HCT116 (cell line): ENCODE data around the gene SPATA33. TPM values are rescaled to one million over a fixed set of nuclear protein-coding genes. Genes with fewer than 3 reads are reported as not detected.
"Not testable (repeated sequence)": the region's sequence is repeated elsewhere in the genome, so short reads cannot be mapped to it uniquely, and the experiment has no call there.

Experiments
- ATAC-seq: fragments of 200-7000 bp; cut with Tn5 transposase; 2 replicates; pipeline ENCODE4 v1.9.1; 2020; ENCODE audit warnings: mild to moderate bottlenecking, moderate library complexity
- BruUV-seq: library from RNA; stranded (reverse); fragments of 400-500 nt; replicated peaks from 2 replicates; lab custom pipeline; 2021; lab: Mats Ljungman, UMichigan
- CTCF ChIA-PET: fragments of 300-600 bp; sonication (Branson Sonifier 250); formaldehyde crosslinking; loops from one replicate; lab custom pipeline; 2021; ENCODE audit warnings: antibody characterized with exemption; lab: Charles Lee
- POLR2A ChIA-PET: fragments of 300-600, 350-600 bp; sonication (Branson Sonifier 250); formaldehyde crosslinking; loops from one replicate; lab custom pipeline; 2021; ENCODE audit warnings: antibody characterized with exemption; lab: Charles Lee
- RAD21 ChIA-PET, 2 experiments: fragments of 300-600 bp; sonication (Branson Sonifier 250); formaldehyde crosslinking; loops; one replicate each; lab custom pipeline; 2023; ENCODE audit warnings: low total read pairs in 2 of 2; ENCODE audit not compliant: uncharacterized antibody in 2 of 2, unreplicated experiment in 2 of 2, low non-redundant PET in 1 of 2; lab: Charles Lee
- DNase-seq: peaks from one replicate; pipeline ENCODE4 v3.0.0-alpha.2; 2010; ENCODE audit warnings: low read depth, low spot score
- H2AFZ ChIP-seq: fragments of 200-600 bp; shearing (Covaris generic), sonication (generic); 2 replicates; pipeline ENCODE4 v1.6.1; 2017; ENCODE audit warnings: low read depth, mixed run types, mixed read lengths, antibody characterized with exemption, low read length; ENCODE audit not compliant: poor library complexity, severe bottlenecking
- H3K27ac ChIP-seq: 2 replicates; pipeline ENCODE4 v1.5.1; 2012; ENCODE audit warnings: low read depth, low read length
- H3K27me3 ChIP-seq: fragments of 200-600 bp; sonication (generic); 2 replicates; pipeline ENCODE4 v1.6.1; 2016; ENCODE audit warnings: mixed run types, low read length, mixed read lengths; ENCODE audit not compliant: insufficient read depth
- H3K36me3 ChIP-seq, 2 experiments: fragments of 200-500 bp in 1 of 2; fragments of 200-600 bp in 1 of 2; sonication (Bioruptor generic) in 1 of 2; sonication (generic) in 1 of 2; 2 replicates each; pipeline versions ENCODE4 v1.5.1 to v1.6.1; 2014 to 2016; ENCODE audit warnings: low read length in 2 of 2, inconsistent platforms in 1 of 2, mixed read lengths in 1 of 2, mixed run types in 1 of 2; ENCODE audit not compliant: insufficient read depth in 2 of 2, control insufficient read depth in 1 of 2
- H3K4me1 ChIP-seq, 2 experiments: fragments of 200-600 bp in 1 of 2; sonication (generic) in 1 of 2; 2 replicates each; pipeline versions ENCODE4 v1.5.1 to v1.6.1; 2012 to 2017; ENCODE audit warnings: low read length in 2 of 2, inconsistent platforms in 1 of 2, mild to moderate bottlenecking in 1 of 2, mixed read lengths in 1 of 2, mixed run types in 1 of 2, moderate library complexity in 1 of 2; ENCODE audit not compliant: insufficient read depth in 2 of 2, control insufficient read depth in 1 of 2
- H3K4me2 ChIP-seq: fragments of 200-600 bp; sonication (generic); 2 replicates; pipeline ENCODE4 v1.6.1; 2017; ENCODE audit warnings: mixed run types, low read length, mixed read lengths
- H3K4me3 ChIP-seq, 2 experiments: fragments of 200-600 bp in 1 of 2; sonication (generic) in 1 of 2; replicated peaks in 1 of 2; 2 replicates each; pipeline ENCODE4 v1.5.1; 2011 to 2016; ENCODE audit warnings: low read length in 2 of 2, control low read depth in 1 of 2, low read depth in 1 of 2, mild to moderate bottlenecking in 1 of 2, mixed read lengths in 1 of 2, mixed run types in 1 of 2
- H3K79me2 ChIP-seq: fragments of 200-600 bp; sonication (generic); 2 replicates; pipeline ENCODE4 v1.6.1; 2017; ENCODE audit warnings: mild to moderate bottlenecking, mixed run types, low read length, moderate library complexity, mixed read lengths; ENCODE audit not compliant: insufficient read depth
- H3K9ac ChIP-seq: fragments of 200-600 bp; sonication (generic); 2 replicates; pipeline ENCODE4 v1.6.1; 2016; ENCODE audit warnings: low read length, mixed read lengths
- H3K9me2 ChIP-seq: fragments of 200-600 bp; sonication (generic), shearing (Covaris generic); 2 replicates; pipeline ENCODE4 v1.6.1; 2017; ENCODE audit warnings: mixed run types, mild to moderate bottlenecking, moderate library complexity; ENCODE audit not compliant: insufficient read depth
- H3K9me3 ChIP-seq, 2 experiments: fragments of 200-500 bp in 1 of 2; fragments of 200-600 bp in 1 of 2; sonication (Bioruptor generic) in 1 of 2; sonication (generic) in 1 of 2; 2 replicates each; pipeline ENCODE4 v1.6.1; 2014 to 2017; ENCODE audit warnings: low read length in 2 of 2, mixed read lengths in 2 of 2, inconsistent platforms in 1 of 2, low read depth in 1 of 2, mild to moderate bottlenecking in 1 of 2, mixed run types in 1 of 2, moderate library complexity in 1 of 2; ENCODE audit not compliant: control insufficient read depth in 1 of 2, insufficient read depth in 1 of 2
- H4K20me1 ChIP-seq: fragments of 200-600 bp; sonication (generic), shearing (Covaris generic); 2 replicates; pipeline ENCODE4 v1.6.1; 2017; ENCODE audit warnings: mixed run types, mild to moderate bottlenecking, moderate library complexity; ENCODE audit not compliant: insufficient read depth
- CEBPB ChIP-seq: IDR thresholded peaks from 2 replicates; pipeline ENCODE4 v1.6.1; 2012; ENCODE audit warnings: low read depth
- EGR1 ChIP-seq: IDR thresholded peaks from 2 replicates; pipeline ENCODE4 v1.6.1; 2012; ENCODE audit warnings: low read depth
- ELF1 ChIP-seq: IDR thresholded peaks from 2 replicates; pipeline ENCODE4 v1.6.1; 2012; ENCODE audit warnings: low read depth, borderline replicate concordance
- EZH2phosphoT487 ChIP-seq: fragments of 200-600 bp; IDR thresholded peaks from 2 replicates; pipeline ENCODE4 v1.6.1; 2018; ENCODE audit warnings: antibody characterized with exemption, borderline replicate concordance
- POLR2A ChIP-seq: IDR thresholded peaks from 2 replicates; pipeline ENCODE4 v1.7.0; 2011; ENCODE audit warnings: borderline replicate concordance; ENCODE audit not compliant: insufficient read depth, insufficient read length; ENCODE audit errors: extremely low read depth
- RAD21 ChIP-seq: IDR thresholded peaks from 2 replicates; pipeline ENCODE4 v1.6.1; 2012; ENCODE audit warnings: low read depth, mild to moderate bottlenecking
- SIN3A ChIP-seq: IDR thresholded peaks from 2 replicates; pipeline ENCODE4 v1.6.1; 2012; ENCODE audit warnings: low read depth
- SRF ChIP-seq: IDR thresholded peaks from 2 replicates; pipeline ENCODE4 v1.6.1; 2012; ENCODE audit warnings: low read depth
- TCF7L2 ChIP-seq: IDR thresholded peaks from 2 replicates; pipeline ENCODE4 v1.7.0; 2011; ENCODE audit warnings: borderline replicate concordance, inconsistent platforms; ENCODE audit not compliant: insufficient read depth, insufficient read length; ENCODE audit errors: extremely low read depth
- YY1 ChIP-seq: IDR thresholded peaks from 2 replicates; pipeline ENCODE4 v1.6.1; 2011; ENCODE audit warnings: low read length, low read depth, moderate library complexity, mild to moderate bottlenecking; ENCODE audit not compliant: insufficient replicate concordance; ENCODE audit errors: extremely low read depth
- ZFX ChIP-seq: fragments of 450-650 bp; IDR thresholded peaks from 2 replicates; pipeline ENCODE4 v1.6.1; 2017
- intact Hi-C: fragments of 100-400 bp; cut with micrococcal nuclease; formaldehyde crosslinking; loops from 2 replicates; pipeline ENCODE4 v1.10.0; 2022
- total RNA-seq: library from RNA; stranded (reverse); gene quantifications from one replicate; pipeline ENCODE4 v1.2.1, GENCODE V29; 2021; ENCODE audit not compliant: unreplicated experiment
- TF ChIP-seq, protein P1 (sequence below): IDR thresholded peaks from 2 replicates; pipeline ENCODE4 v1.6.1; 2012
- TF ChIP-seq, protein P2 (sequence below), 3 experiments: fragments of 200-600 bp in 1 of 3; sonication (generic) in 1 of 3; IDR thresholded peaks in 2 of 3; conservative IDR thresholded peaks in 1 of 3; 2 replicates each; pipeline ENCODE4 v1.5.1; 2012 to 2017; ENCODE audit warnings: low read depth in 2 of 3, low read length in 2 of 3, antibody characterized with exemption in 1 of 3, borderline replicate concordance in 1 of 3, control low read depth in 1 of 3, mild to moderate bottlenecking in 1 of 3, mixed read lengths in 1 of 3, mixed run types in 1 of 3, moderate library complexity in 1 of 3; ENCODE audit not compliant: insufficient read depth in 1 of 3

SPATA33 gene
- total RNA-seq, 1 experiment from 2014 or later, result 24.9 TPM

DNA sequence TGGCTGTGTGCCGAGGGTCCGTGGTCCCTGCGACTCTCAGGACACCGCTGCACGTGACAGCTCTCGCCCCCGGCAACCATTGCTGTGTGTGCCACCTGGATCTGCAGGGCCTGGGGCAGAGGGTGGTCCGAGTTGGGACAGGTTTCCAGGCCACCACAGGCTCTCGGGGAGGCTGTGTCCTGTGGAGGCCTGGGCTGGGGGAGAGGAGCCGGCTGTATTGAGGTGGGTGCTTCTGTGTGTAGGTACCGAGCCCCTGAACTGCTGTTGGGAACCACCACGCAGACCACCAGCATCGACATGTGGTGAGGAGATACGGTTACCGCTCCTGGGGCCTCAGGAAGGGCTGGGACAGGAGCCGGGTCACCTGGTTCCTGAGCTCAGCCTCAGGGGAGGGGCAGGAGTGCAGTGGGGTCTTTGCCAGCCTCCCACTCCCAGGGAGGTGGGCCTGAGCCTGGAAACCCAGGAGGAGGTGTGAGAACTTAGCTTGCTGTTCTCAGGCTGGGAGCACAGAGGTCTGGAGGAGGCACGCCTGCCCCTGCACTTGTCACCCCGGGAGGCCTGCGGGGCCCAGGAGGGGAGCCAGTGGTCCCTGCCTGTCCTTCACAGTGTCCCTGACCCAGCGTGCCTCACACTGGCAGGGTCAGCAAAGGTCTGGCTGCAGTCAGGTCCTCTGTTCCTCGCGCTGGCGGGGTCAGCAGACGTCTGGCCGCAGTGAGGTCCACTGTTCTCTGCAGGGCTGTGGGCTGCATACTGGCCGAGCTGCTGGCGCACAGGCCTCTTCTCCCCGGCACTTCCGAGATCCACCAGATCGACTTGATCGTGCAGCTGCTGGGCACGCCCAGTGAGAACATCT is 36.5 kb downstream of the SPATA33 start (continued):
- TF ChIP-seq CEBPB, result no peak

DNA sequence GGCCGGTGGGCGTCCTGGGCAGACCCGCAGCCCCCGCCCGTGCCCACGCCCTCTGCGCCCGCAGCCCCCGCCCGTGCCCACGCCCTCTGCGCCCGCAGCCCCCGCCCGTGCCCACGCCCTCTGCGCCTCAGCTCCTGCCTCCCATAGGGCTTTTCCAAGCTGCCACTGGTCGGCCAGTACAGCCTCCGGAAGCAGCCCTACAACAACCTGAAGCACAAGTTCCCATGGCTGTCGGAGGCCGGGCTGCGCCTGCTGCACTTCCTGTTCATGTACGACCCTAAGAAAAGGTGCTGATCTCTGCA is 37.1 kb downstream of the SPATA33 start:
- BruUV-seq, POLR2A ChIA-PET: not testable (repeated sequence)

DNA sequence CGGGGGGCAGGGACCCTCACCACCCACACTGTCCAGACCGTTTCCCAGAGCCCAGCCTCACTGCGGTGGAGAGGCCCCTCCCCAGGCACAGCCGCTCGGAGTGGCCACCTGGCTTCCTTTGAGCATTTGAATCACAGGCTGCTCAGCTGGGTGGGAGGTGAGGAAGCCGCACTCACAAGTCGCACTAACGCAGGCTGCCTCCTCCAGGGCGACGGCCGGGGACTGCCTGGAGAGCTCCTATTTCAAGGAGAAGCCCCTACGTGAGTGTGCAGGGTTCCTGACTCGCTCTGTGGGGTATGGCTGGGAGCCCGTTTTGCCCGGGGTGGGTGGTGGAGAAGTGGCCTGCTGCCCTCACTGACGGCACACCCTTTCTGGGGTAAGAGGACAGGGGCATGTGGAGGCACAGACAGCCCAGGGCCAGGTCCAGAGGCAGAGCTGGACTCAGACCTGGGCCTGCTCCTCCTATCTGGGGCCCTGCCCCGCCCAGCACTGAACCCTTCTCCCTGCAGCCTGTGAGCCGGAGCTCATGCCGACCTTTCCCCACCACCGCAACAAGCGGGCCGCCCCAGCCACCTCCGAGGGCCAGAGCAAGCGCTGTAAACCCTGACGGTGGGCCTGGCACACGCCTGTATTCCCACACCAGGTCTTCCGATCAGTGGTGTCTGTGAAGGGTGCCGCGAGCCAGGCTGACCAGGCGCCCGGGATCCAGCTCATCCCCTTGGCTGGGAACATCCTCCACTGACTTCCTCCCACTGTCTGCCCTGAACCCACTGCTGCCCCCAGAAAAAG is 37.6 kb downstream of the SPATA33 start:
- CTCF ChIA-PET, result interaction anchor here (0.9 kb wide), 1 partner anchor 130 kb away, joined by 4 read pairs; no protein-coding TSS in a partner anchor
- TF ChIP-seq, protein P1, sequence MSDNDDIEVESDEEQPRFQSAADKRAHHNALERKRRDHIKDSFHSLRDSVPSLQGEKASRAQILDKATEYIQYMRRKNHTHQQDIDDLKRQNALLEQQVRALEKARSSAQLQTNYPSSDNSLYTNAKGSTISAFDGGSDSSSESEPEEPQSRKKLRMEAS, result no peak
- TF ChIP-seq SRF (no peak), POLR2A (no peak), YY1 (no peak), TCF7L2 (no peak), ZFX (no peak), EGR1 (no peak), SIN3A (no peak), EZH2phosphoT487 (no peak), ELF1 (no peak), RAD21 (no peak)
- TF ChIP-seq, protein P2, sequence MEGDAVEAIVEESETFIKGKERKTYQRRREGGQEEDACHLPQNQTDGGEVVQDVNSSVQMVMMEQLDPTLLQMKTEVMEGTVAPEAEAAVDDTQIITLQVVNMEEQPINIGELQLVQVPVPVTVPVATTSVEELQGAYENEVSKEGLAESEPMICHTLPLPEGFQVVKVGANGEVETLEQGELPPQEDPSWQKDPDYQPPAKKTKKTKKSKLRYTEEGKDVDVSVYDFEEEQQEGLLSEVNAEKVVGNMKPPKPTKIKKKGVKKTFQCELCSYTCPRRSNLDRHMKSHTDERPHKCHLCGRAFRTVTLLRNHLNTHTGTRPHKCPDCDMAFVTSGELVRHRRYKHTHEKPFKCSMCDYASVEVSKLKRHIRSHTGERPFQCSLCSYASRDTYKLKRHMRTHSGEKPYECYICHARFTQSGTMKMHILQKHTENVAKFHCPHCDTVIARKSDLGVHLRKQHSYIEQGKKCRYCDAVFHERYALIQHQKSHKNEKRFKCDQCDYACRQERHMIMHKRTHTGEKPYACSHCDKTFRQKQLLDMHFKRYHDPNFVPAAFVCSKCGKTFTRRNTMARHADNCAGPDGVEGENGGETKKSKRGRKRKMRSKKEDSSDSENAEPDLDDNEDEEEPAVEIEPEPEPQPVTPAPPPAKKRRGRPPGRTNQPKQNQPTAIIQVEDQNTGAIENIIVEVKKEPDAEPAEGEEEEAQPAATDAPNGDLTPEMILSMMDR (IDR thresholded peaks at IDR 0.05 in 2 of 3, conservative IDR thresholded peaks at IDR 0.05 in 1 of 3; ENCODE audit: borderline replicate concordance in 1 of 3, insufficient read depth in 1 of 3, low read depth in 2 of 3, low read length in 2 of 3), result no peak

More for the DNA sequence above, 37.1 kb downstream of the SPATA33 start:
- Histone ChIP-seq H3K36me3 (peaks cover 27 to 61% of the 10 kb centered on the region in 2 experiments; a peak in 3 of 4 replicates), H3K79me2 (peaks cover 14% of the 10 kb centered on the region)
- H3K4me2 ChIP-seq, H3K4me3 ChIP-seq, RAD21 ChIA-PET, H3K27ac ChIP-seq, H3K9me3 ChIP-seq, H3K4me1 ChIP-seq, intact Hi-C loops, H3K9me2 ChIP-seq, H2AFZ ChIP-seq, H3K9ac ChIP-seq, H4K20me1 ChIP-seq, DNase-seq, H3K27me3 ChIP-seq, CTCF ChIA-PET: not testable (repeated sequence)
- peak; percentile 3; the same call in 1 of the 2 replicates for ATAC-seq

More for the DNA sequence above, 37.6 kb downstream of the SPATA33 start:
- Histone ChIP-seq H3K27ac (peak overlapping the region; percentile 28; the same call in 1 of the 2 replicates), H2AFZ (no peak overlapping the region), H3K4me3 (no peak overlapping the region), H4K20me1 (peaks cover 3% of the 10 kb centered on the region; the same call in 1 of the 2 replicates), H3K79me2 (peaks cover 14% of the 10 kb centered on the region), H3K27me3 (no peaks in the 10 kb centered on the region), H3K4me1 (peaks cover 8 to 14% of the 10 kb centered on the region in 2 experiments), H3K9ac (no peak overlapping the region), H3K9me2 (no peaks in the 10 kb centered on the region), H3K4me2 (no peak overlapping the region), H3K36me3 (peaks cover 27 to 55% of the 10 kb centered on the region in 2 experiments; a peak in 3 of 4 replicates), H3K9me3 (no peaks in the 10 kb centered on the region)
- ATAC-seq (peak; percentile 6), DNase-seq (no peak)
- no TSS peak for BruUV-seq
- ChIA-PET POLR2A (interaction anchor here (1.4 kb wide), 1 partner anchor 9 kb away, joined by 4 read pairs; the partner anchor contains the start of gene CDK10), RAD21 (no interaction called here)
- intact Hi-C loops, result no loop called here
